Endothelial cell (in vitro differentiated cells): ENCODE results near the gene CIBAR2. TPM values are rescaled to one million over a fixed set of nuclear protein-coding genes. Genes with fewer than 3 reads are reported as not detected.
A peak's percentile ranks its signal among the peaks of the same experiment; 100 is the strongest.

ENCODE experiments used
- DNase-seq: peaks from one replicate; pipeline ENCODE4 v3.0.0; 2021; ENCODE audit warnings: low spot score
- H3K27ac Mint-ChIP-seq: one replicate; pipeline ENCODE4 v1.8.0; 2021; ENCODE audit warnings: mixed read lengths, inconsistent platforms; ENCODE audit not compliant: unreplicated experiment
- H3K27me3 Mint-ChIP-seq: one replicate; pipeline ENCODE4 v1.8.0; 2021; ENCODE audit warnings: mild to moderate bottlenecking, moderate library complexity, mixed read lengths, inconsistent platforms; ENCODE audit not compliant: unreplicated experiment
- H3K36me3 Mint-ChIP-seq: one replicate; pipeline ENCODE4 v1.8.0; 2021; ENCODE audit warnings: mild to moderate bottlenecking, low read depth, mixed read lengths, inconsistent platforms; ENCODE audit not compliant: unreplicated experiment
- H3K4me1 Mint-ChIP-seq: one replicate; pipeline ENCODE4 v1.8.0; 2021; ENCODE audit warnings: mild to moderate bottlenecking, mixed read lengths, inconsistent platforms; ENCODE audit not compliant: unreplicated experiment
- H3K4me3 Mint-ChIP-seq: one replicate; pipeline ENCODE4 v1.8.0; 2021; ENCODE audit warnings: mild to moderate bottlenecking, mixed read lengths, inconsistent platforms; ENCODE audit not compliant: unreplicated experiment
- H3K9me3 Mint-ChIP-seq: one replicate; pipeline ENCODE4 v1.8.0; 2021; ENCODE audit warnings: mixed read lengths, inconsistent platforms; ENCODE audit not compliant: unreplicated experiment
- CTCF ChIP-seq: fragments of 200-600 bp; sonication (generic); IDR thresholded peaks from one replicate; pipeline ENCODE4 v1.5.0; 2021; ENCODE audit warnings: antibody characterized with exemption; ENCODE audit not compliant: unreplicated experiment
- total RNA-seq: library from RNA; stranded (reverse); fragmentation: NEBNext Ultra II Directional; extraction: Animal tissue kit (Norgen Biotek cat#: 25700); gene quantifications from one replicate; pipeline ENCODE4 v1.2.1, GENCODE V29; 2021; ENCODE audit not compliant: unreplicated experiment

CIBAR2 gene
- total RNA-seq, 1 donor from 2014 or later: not detected

- Mint-ChIP-seq H3K4me1 (peaks cover 50% of the 10 kb centered on the region), H3K9me3 (no peaks in the 10 kb centered on the region), H3K27ac (peak overlapping the region; percentile 77), H3K27me3 (peaks cover 14% of the 10 kb centered on the region), H3K4me3 (peak overlapping the region; percentile 54), H3K36me3 (peaks cover 4% of the 10 kb centered on the region)
- TF ChIP-seq CTCF: no peak
- peak; percentile 64 for DNase-seq
Measured at GRCh38 chr16:85144026-85144915, 32.0 kb upstream of the CIBAR2 start.

DNA sequence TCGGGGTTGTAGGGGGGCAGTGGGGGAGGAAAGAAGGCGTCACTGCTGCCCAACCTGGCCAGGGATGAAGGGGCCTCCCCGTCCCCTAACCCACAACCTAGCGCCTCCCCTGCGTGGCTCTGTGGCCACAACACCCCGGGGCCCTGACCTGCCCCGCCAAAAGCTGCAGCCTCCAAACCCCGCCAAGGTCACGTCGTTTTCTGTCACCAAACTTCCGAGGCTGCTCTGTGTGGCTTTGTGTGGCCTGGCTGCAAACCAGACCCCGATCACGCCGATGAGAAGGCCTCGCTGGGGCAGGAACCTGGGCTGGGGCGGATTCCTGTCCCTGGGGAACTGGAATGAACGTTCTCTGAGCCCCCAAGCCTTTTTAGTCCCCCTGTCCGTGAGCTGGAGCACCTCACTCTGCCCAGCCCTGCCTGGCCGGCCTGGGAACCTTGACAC is 30.5 kb upstream of the CIBAR2 start:
- Mint-ChIP-seq H3K36me3 (peaks cover 7% of the 10 kb centered on the region), H3K4me1 (peaks cover 53% of the 10 kb centered on the region)

DNA sequence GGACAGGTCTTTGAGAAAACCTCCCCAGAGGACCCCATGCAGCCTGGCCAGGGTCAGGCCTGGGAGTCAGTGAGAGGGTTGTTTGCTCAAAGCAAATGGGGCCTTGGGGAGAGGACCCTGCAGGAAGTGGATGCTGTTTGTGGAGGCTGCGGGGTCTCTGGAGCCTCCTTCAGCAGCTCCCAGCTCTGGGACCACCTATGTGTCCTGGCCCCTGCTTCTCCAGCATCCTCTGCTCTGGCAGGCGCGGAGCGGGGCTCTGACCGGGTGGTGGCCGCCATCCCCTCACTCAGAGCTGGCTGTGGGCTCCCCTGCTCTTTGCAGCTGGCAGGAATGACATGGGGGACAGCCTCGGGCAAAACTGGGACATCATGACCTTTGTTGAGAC is 29.8 kb upstream of the CIBAR2 start:
- Mint-ChIP-seq H3K4me3 (no peak overlapping the region), H3K36me3 (peaks cover 8% of the 10 kb centered on the region), H3K27me3 (peaks cover 14% of the 10 kb centered on the region), H3K4me1 (peaks cover 51% of the 10 kb centered on the region), H3K9me3 (no peaks in the 10 kb centered on the region), H3K27ac (no peak overlapping the region)
- no peak for TF ChIP-seq CTCF
- no peak for DNase-seq

More for the DNA sequence above, 30.5 kb upstream of the CIBAR2 start:
- no peak for TF ChIP-seq CTCF
- Mint-ChIP-seq H3K9me3 (no peaks in the 10 kb centered on the region), H3K27ac (peak overlapping the region; percentile 42), H3K4me3 (no peak overlapping the region), H3K27me3 (peaks cover 14% of the 10 kb centered on the region)
- DNase-seq: no peak

GRCh38 chr16:85141491-85142128 is 29.3 kb upstream of the CIBAR2 start:
- peaks cover 50% of the 10 kb centered on the region for H3K4me1 Mint-ChIP-seq
- H3K4me3 Mint-ChIP-seq: no peak overlapping the region
- H3K36me3 Mint-ChIP-seq: peaks cover 8% of the 10 kb centered on the region
- no peak for TF ChIP-seq CTCF
- H3K27ac Mint-ChIP-seq: peak overlapping the region; percentile 71
- no peaks in the 10 kb centered on the region for H3K9me3 Mint-ChIP-seq
- H3K27me3 Mint-ChIP-seq: peaks cover 14% of the 10 kb centered on the region
- DNase-seq: no peak
